Stimulated activated CD8-positive, alpha-beta memory T cell treated with anti-CD3 and anti-CD28 coated beads, Interleukin-15, amount 100 ng/mL, for 1 hour (primary cell): ENCODE measurements around the gene HTN1.
"Not testable (repeated sequence)": the region's sequence is repeated elsewhere in the genome, so short reads cannot be mapped to it uniquely, and the experiment has no call there.

Experiments used
- DNase-seq: peaks from one replicate; pipeline ENCODE4 v3.0.0-alpha.2; 2020; ENCODE audit warnings: low read depth

The HTN1 gene

DNA sequence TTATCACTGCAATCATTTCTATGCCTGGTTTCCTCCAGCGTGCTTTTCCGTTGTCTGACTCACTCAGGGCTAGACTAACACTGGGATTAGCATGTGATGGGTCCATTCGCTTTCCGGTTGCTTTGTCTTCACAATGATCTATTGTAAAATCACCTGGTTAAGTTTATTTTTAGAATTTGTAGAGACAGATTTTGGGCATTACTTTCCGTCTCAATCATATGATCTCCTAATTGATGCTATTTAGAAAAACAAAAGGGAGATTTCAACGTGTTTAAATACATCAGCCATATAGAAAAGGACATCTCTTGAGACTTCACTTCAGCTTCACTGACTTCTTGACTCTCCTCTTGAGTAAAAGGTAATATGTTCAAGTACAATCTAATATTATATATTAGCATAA is at the start of gene HTN1:
TSS of gene HTN1 (plus strand) at position 301 of the 400 bp plus-strand sequence. CDS start 2,639 bp downstream, outside the sequence.
- DNase-seq: not testable (repeated sequence)

DNA sequence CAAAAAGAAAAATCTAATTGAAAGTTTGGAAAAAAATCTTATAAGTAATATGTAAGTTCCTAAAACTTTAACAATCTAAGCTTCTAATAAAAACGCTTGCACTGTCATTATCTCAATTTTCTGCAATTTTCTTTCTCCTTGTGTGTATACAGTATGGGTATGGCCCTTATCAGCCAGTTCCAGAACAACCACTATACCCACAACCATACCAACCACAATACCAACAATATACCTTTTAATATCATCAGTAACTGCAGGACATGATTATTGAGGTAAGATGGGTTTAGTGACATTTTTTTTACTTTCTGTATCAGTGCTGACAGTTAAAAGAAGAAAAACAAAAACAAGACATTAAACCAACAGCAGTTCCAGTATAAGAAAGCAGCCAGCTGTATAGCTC is 49.5 kb upstream of the HTN1 start:
- DNase-seq: no peak

DNA sequence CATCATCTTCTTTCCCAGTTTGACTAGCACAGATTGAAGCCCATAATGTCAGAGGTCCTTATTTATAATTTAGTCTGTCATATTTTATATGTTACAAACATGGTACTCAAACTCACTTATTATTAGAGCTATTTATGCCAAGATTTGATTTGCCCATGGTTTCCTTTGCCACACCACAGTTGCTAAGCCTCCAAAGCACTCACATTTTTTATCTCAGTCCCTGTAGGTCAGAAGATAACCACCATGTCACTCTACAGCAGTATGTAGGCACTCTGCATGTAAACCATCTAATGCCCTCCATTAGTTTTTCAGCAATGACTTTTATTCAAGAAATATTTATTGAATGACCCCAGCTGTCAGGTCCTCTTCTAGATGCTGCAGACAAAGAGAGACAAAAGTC is 47.7 kb upstream of the HTN1 start:
- no peak for DNase-seq

DNA sequence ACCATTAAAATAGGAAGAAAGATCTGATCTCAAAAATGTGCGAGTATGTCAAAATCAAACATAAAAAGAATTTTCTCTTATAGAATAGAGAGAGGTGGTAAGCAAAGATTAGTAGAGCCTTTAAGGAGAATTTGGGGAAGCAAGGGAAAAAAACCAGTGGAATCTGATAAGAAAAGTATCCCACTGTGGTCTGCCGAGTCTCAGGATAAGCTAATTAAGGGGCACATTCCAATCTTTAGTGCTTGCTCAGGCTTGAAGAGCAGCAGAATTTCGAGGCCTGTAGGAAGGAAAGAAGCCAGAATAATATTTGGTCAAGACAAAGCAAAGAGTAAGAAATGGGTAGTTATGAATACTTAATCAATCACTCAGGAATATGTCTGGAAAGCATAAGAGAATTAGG is 41.5 kb upstream of the HTN1 start:
- no peak for DNase-seq

DNA sequence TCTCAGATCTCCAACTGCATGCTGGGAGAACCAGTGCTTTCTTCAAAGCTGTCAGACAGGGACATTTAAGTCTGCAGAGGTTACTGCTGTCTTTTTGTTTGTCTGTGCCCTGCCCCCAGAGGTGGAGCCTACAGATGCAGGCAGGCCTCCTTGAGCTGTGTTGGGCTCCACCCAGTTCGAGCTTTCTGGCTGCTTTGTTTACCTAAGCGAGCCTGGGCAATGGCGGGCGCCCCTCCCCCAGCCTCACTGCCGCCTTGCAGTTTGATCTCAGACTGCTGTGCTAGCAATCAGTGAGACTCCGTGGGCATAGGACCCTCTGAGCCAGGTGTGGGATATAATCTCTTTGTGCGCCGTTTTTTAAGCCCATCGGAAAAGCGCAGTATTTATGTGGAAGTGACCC is 31.2 kb upstream of the HTN1 start:
- DNase-seq: not testable (repeated sequence)

DNA sequence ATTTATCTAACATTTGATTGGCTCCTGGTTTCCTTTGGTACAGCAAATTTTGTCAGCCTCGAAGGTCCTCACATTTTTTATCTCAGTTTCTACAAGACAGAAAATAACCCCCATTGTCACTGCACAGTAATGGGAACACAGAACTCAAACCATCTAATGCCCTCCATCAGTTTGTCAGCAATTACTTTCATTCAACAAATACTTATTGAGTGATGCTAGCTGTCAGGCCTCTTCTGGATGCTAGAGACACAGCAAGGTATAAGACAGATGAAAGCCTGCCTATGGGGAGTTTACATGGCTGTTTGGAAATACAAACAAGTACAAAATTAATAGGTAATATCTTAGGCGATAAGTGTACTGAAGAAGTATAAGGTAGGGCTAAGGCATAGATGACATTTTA is 27.0 kb upstream of the HTN1 start:
- DNase-seq: no peak

DNA sequence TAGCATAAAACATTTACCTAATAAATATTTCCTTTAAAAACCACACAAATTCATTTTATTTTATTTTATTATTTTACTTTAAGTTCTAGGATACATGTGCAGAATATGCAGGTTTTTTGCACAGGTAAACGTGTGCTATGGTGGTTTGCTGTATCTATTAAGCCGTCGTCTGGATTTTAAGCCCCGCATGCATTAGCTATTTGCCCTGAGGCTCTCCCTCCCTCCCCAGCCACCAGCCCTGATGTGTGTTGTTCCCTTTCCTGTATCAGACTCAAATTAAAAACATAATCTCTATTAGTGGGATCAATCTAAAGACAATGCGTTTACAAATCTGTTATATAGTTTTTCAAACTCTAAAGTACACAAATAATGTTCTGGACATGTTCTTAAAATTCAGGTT is 23.2 kb upstream of the HTN1 start:
- DNase-seq: no peak

DNA sequence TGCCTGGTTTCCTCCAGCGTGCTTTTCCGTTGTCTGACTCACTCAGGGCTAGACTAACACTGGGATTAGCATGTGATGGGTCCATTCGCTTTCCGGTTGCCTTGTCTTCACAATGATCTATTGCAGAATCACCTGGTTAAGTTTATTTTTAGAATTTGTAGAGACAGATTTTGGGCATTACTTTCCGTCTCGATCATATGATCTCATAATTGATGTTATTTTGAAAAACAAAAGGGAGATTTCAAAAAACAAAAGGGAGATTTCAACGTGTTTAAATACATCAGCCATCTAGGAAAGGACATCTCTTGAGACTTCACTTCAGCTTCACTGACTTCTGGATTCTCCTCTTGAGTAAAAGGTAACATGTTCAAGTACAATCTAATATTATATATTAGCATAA is 22.1 kb upstream of the HTN1 start, which contains the start of gene HTN3:
TSS of gene HTN3 (plus strand) at position 301 of the 400 bp plus-strand sequence. CDS start 2,282 bp downstream, outside the sequence.
- not testable (repeated sequence) for DNase-seq

DNA sequence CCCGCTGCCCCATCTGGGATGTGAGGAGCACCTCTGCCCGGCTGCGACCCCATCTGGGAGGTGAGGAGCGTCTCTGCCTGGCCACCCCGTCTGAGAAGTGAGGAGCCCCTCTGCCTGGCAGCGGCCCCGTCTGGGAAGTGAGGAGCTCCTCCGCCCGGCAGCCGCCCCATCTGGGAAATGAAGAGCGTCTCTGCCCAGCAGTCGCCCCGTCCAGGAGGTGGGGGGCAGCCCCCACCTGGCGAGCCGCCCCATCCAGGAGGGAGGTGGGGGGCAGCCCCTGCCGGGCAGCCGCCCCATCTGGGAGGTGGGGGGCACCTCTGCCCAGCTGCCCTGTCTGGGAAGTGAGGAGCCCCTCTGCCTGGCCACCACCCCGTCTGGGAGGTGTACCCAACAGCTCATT is 12.7 kb upstream of the HTN1 start:
- not testable (repeated sequence) for DNase-seq

DNA sequence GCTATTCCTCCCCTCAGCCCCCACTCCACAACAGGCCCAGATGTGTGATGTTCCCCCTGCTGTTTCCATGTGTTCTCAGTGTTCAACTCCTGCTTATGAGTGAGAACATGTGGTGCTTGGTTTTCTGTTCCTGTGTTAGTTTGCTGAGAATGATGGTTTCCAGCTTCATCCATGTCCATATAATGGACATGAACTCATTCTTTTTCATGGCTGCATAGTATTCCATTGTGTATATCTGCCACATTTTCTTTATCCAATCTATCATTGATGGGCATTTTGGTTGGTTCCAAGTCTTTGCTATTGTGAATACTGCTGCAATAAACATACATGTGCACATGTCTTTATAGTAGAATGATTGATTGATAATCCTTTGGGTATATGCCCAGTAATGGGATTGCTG is 10.3 kb upstream of the HTN1 start:
- not testable (repeated sequence) for DNase-seq

DNA sequence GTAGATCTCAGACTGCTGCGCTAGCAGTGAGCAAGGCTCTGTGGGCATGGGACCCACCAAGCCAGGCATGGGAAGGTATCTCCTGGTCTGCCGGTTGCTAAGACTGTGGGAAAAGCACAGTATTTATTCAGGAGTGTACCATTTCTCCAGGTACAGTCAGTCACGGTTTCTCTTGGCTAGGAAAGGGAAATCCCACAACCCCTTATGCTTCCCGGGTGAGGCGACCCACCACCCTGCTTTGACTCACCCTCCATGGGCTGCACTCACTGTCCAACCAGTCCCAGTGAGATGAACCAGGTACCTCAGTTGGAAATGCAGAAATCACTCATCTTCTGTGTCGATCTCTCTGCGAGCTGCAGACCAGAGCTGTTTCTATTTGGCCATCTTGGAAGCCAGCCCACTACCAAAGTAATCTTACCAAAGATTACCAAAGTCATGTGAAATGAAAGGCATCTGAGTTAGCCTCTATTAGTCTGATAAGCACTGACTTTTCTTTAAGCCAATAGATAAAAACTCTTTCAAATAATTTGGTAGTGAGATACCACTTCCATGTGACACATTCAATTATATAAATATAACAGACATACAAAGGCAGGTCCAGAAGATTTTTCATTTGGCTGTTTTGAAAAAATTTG is 8.5 kb upstream of the HTN1 start:
- no peak for DNase-seq

DNA sequence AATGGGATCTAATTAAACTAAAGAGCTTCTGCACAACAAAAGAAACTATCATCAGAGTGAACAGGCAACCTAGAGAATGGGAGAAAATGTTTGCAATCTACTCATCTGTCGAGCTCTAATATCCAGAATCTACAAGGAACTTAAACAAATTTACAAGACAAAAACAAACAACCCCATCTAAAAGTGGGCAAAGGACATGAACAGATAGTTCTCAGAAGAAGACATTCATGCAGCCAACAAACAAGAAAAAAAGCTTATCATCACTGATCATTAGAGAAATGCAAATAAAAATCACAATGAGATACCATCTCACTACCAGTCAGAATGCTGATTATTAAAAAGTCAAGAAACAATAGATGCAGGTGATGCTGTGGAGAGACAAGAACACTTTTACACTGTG is 6.3 kb downstream of the HTN1 start:
- not testable (repeated sequence) for DNase-seq

DNA sequence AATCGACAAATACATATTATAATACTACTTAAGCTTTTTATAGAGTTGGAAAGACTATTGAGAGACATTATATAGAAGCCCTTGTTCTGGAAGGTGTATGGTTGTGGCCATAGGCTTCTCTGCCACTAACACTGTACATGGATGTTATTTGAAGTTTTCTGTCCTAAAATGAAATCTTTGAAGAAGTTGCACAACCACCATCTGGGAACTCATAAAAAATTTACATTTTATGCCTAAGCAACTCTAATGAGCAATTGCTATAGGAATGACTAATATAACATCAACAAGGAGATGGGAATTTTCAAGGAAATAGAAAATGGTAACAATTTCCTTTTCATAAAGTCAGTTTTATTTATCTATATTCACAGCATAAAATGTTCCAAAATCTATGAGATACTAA is 7.4 kb downstream of the HTN1 start:
- DNase-seq: no peak

DNA sequence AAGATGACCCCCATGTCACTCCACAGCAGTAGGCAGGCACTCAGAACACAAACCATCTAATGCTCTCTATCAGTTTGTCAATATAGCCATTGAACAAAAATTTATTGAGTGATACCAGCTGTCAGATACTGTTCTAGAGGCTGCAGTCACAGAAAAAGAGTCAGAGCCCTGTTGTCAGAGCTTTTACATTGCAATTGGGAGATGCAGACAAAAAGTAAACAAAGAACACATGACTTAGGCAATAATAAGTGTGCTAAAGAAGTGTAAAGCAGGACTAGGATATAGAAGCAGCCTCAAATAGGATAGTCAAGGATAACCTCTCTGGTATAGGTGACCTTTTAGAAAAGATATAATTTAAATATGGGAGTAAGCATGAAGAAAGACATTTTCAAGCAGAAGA is 8.9 kb downstream of the HTN1 start:
- DNase-seq: no peak

DNA sequence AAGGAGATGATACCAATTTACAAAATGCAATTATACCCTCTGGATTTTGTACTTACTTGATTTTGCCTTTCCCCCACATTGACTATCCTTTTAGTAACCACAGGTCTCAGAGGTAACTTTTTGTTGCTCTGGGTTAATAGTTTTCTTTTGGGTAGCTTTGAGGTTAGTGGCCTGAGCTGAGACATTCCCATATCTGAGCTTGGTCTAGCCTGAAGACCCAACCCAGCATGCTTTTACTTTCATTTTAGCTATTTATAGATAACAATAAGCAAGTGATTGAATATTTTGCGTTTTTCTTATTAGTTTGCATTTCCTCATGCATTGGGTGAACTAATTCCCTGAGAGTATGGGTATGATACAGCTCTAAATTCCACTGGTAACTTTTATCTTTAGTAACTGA is 11.8 kb downstream of the HTN1 start:
- no peak for DNase-seq

DNA sequence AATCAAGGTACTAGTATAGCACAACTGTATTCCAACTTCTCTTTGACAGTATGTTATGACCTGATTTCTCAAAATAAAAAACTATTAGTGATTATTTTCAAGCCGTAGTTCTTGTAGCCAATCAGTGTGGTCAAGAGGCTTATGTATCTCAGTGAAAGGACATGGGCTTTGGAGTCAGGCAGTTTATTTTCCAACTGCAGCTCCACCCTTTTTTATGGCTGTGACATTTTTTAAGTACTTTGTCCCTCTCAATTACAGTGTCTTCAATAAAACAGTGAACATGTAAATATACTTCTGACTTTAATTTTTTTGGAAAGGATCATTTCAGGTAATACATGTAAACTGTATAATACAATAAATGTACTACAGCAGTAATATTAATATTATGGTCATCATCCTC is 30.0 kb downstream of the HTN1 start:
- DNase-seq: no peak

DNA sequence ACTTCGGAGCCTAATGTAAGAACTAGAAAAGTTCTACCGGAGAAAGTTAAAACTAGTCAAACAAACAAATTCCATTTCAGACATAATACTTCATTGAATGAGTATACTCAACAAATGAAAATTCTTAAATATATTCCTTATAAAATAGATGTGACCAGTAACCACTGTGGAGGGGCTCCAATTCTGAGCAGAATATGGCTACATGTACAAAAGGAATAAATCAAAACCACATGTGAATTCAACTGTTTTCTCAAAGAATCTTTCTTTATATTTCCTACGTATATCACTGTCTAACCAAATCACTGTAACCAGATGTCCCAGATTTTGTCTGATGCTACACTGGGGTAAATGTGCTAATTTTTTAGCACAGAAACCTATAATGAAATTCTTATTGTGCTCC is 49.0 kb downstream of the HTN1 start:
- DNase-seq: no peak
